Measurements from ENCODE around the gene LIPJ.

LIPJ gene

DNA sequence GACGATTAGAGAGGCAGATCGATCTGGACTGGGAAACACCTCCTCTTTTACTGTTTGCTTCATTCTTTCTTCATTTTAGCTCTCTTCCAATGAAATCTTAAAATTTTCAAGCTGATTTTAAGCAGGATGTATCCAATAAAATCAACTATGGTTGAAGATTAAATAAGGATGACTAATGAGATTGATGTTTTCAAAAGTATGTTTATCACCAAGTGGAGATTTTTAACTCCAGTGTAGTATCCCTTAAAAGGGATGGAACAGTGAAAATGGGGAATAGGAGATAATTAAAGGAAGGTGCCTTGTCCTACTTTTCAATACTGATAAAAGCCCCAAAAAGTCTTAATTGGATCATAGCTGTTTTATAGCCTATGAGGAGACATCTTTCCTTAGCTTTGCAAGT lies 66.1 kb downstream of the LIPJ start:
- TF ChIP-seq TEAD4 (IDR thresholded peaks at IDR 0.05) (no peak), CREB1 (IDR thresholded peaks at IDR 0.05; ENCODE audit: low read depth) (no peak), TAF1 (IDR thresholded peaks at IDR 0.05; ENCODE audit: low read depth) (no peak), NFIC (IDR thresholded peaks at IDR 0.05) (no peak), EGR1 (IDR thresholded peaks at IDR 0.05) (no peak), EP300 (IDR thresholded peaks at IDR 0.05; ENCODE audit: borderline replicate concordance) (no peak), RAD21 (IDR thresholded peaks at IDR 0.05; ENCODE audit: low read depth) (no peak), FOXM1 (IDR thresholded peaks at IDR 0.05; ENCODE audit: borderline replicate concordance, low read depth) (no peak), TCF12 (IDR thresholded peaks at IDR 0.05; ENCODE audit: low read depth) (no peak), ZBTB7A (IDR thresholded peaks at IDR 0.05; ENCODE audit: low read depth) (no peak), YY1 (IDR thresholded peaks at IDR 0.05; ENCODE audit: low read depth) (no peak), CEBPB (IDR thresholded peaks at IDR 0.05) (no peak)
- TF ChIP-seq, protein P1, sequence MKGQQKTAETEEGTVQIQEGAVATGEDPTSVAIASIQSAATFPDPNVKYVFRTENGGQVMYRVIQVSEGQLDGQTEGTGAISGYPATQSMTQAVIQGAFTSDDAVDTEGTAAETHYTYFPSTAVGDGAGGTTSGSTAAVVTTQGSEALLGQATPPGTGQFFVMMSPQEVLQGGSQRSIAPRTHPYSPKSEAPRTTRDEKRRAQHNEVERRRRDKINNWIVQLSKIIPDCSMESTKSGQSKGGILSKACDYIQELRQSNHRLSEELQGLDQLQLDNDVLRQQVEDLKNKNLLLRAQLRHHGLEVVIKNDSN (IDR thresholded peaks at IDR 0.05) = no peak
- TF ChIP-seq, protein P2, sequence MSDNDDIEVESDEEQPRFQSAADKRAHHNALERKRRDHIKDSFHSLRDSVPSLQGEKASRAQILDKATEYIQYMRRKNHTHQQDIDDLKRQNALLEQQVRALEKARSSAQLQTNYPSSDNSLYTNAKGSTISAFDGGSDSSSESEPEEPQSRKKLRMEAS (IDR thresholded peaks at IDR 0.05) = no peak
- TF ChIP-seq, protein P3, sequence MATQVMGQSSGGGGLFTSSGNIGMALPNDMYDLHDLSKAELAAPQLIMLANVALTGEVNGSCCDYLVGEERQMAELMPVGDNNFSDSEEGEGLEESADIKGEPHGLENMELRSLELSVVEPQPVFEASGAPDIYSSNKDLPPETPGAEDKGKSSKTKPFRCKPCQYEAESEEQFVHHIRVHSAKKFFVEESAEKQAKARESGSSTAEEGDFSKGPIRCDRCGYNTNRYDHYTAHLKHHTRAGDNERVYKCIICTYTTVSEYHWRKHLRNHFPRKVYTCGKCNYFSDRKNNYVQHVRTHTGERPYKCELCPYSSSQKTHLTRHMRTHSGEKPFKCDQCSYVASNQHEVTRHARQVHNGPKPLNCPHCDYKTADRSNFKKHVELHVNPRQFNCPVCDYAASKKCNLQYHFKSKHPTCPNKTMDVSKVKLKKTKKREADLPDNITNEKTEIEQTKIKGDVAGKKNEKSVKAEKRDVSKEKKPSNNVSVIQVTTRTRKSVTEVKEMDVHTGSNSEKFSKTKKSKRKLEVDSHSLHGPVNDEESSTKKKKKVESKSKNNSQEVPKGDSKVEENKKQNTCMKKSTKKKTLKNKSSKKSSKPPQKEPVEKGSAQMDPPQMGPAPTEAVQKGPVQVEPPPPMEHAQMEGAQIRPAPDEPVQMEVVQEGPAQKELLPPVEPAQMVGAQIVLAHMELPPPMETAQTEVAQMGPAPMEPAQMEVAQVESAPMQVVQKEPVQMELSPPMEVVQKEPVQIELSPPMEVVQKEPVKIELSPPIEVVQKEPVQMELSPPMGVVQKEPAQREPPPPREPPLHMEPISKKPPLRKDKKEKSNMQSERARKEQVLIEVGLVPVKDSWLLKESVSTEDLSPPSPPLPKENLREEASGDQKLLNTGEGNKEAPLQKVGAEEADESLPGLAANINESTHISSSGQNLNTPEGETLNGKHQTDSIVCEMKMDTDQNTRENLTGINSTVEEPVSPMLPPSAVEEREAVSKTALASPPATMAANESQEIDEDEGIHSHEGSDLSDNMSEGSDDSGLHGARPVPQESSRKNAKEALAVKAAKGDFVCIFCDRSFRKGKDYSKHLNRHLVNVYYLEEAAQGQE (IDR thresholded peaks at IDR 0.05; ENCODE audit: low read depth) = no peak

Measured in Ishikawa (cell line).